ENCODE measurements around the gene ARCN1.
"Not testable (repeated sequence)": the region's sequence is repeated elsewhere in the genome, so short reads cannot be mapped to it uniquely, and the experiment has no call there.

The ARCN1 gene

DNA sequence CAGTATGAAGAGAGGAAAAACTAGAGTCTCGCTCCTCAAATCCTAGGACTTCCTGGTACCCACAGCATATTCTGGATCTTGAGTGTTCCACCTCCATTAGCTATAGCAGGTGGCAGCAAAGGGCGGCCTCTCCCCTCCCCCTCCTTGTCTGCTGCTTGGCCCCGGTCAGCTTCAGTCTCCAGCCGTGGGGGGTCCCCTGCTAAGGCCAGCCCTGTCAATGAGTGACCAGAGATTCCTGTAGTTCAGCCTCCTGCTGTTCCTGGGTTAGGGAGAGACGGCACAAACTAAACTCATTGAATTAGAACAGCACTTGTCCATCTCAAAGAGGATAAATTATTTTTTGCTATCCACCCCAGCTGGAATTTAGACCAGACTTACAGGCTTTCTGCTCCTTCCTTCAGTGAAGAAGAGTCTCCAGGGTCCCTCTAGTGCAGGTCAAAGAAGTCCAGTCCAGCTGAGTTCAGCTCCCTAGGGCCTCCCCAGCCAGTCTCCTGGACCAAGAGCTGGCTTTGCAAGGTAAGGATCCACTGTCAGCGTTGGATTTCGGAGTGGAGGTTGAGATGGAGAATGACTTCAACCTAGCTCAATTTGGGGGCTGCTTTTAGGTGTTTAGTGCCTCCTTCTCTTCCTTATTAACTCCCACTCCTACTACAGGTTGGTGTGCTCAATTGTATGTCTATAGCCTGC, 34.1 kb downstream of the ARCN1 start:
- no peak for DNase-seq (ENCODE audit: low spot score)

GRCh38 chr11:118606844-118607228, 34.6 kb downstream of the ARCN1 start:
- DNase-seq (ENCODE audit: low spot score) = no peak

DNA sequence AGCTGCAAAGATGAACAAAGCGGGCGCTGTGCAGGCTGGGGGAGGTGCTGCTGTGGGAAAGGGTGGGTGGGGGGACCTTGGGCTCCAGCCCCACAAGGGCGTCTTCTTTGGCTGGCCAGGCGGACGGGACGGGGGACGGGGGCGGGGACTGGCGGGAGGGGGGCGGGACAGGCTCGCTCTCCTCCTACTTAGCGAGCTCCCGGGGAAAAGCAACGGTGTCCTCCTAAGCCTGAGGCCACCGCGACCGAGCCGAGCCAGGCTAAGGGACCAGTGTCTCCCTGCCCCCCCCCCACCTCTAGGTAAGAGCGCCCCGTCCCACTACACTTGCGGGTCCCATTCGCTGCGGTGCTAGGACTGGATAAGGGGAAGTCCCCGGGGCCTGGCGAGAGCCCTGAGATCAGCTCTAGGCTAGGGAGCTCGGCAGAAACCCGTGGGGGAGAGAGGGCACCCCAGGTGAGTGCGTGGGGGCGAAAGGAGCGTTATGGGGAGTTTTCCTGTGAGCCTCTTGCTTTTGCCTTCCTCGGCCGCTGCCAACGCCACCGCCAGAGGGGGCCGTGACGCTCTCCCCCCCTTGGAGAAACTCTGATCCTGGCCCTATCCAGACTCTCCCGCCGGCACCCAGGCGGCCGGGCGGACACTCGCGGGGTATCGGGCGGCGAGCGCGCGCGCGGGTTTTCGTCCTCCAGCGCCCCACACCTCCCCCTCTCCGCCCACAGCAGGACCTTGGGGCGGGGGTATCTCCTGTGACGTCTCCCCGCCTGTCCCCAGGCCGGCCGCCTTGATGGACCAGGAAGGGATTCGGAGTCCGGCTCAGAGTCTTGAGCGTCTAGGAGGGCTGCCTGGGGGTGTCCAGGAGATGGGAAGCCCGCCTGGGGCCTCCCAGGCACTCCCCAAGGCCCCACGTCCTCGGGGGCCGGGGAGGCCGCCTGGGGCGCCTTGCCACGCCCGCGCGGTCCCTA, 35.5 kb downstream of the ARCN1 start, which contains the start of gene PHLDB1:
Gene PHLDB1, plus strand, starts transcription at position 215 of the 959 bp plus-strand sequence. CDS start 6,222 bp downstream, outside the sequence.
- peak; percentile 90 for DNase-seq (ENCODE audit: low spot score)

DNA sequence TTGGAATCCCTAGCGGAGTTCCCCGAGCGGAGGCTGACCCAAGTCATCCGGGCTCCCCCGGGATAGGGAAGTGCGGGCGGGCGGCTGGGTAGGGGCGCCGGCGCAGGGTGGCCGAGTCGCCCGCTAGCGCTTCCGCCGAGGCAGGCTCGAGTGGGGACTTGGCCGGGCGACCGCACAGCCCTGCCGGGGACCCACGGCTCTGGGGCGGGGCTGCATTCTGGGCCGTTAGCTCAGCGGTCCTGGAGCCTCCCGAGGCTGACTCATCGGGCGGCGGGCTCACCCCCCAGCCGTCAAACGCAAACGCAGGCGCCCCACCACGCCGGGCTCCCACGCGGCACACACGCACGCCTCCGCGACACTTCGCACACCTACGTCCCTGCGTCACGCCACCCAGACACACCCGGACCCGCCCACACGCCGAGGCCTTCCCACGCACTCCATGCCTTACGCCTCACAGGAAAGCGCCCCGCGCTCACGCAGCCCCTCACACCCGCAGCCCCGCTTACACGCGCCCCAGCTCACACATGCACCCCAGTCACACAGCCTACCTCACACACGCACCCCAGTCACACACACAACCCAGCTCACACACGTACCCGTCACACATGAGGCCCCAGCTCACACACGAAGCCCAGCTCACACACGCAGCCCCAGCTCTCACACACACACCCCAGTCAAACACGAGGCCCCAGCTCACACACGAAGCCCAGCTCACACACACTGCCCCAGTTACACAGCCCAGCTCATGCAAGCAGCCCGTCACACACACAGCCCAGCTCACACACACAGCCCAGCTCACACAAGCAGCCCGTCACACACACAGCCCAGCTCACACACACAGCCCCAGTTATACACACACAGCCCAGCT, 36.4 kb downstream of the ARCN1 start:
- peak; percentile 61 for DNase-seq (ENCODE audit: low spot score)

DNA sequence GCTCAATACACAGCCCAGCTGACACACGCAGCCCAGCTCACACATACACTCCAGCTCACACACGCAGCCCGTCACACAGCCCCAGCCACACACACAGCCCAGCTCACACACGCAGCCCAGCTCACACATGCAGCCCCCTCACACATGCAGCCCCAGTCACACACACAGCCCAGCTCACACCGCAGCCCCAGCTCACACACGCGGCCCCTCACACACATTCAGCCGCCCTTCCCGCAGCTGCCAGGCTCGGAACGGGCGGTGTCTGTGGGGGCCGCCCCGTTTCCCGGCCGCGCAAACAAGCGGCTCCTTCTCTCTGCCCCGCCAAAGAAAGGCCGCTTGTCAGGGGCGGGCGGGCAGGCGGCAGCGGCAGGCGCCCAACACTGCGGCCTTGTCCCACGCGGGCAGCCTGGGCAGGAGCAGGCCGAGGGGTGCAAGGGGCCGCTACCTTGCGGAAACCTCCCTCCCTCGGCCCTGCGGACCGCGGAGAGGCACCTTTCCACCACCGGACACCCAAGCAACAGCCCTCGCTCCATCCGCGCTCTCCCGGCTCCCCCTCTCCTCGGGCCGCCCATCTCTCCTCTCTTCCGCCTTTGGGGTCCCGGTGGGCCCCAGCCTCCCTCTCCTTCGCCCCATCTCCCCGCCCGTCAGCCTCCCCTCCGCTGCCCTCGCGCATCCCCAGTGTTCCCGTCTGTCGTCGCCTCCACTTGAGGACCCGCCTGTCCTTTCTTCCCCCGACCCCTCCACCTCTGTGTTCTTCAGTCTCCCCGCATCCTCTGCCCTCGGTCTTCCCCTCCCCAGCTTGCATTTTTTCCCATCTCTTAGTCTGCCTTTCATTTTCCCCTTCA, 37.4 kb downstream of the ARCN1 start:
- peak; percentile 87 for DNase-seq (ENCODE audit: low spot score)

GRCh38 chr11:118610225-118610772, 38.1 kb downstream of the ARCN1 start:
- no peak for DNase-seq (ENCODE audit: low spot score)

GRCh38 chr11:118610773-118611432, 38.7 kb downstream of the ARCN1 start:
- DNase-seq (ENCODE audit: low spot score) = peak; percentile 70

DNA sequence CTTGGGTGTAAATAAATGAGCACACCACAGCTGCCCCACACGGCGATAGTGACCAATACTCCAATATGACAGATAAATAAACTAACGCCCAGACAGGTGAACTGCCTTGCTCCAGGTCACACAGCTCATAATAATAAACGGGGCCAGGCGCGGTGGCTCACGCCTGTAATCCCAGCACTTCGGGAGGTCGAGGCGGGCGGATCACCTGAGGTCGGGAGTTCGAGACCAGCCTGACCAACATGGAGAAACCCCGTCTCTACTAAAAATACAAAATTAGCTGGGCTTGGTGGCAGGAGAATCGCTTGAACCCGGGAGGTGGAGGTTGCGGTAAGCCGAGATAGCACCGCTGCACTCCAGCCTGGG, 39.2 kb downstream of the ARCN1 start:
- not testable (repeated sequence) for DNase-seq (ENCODE audit: low spot score)

DNA sequence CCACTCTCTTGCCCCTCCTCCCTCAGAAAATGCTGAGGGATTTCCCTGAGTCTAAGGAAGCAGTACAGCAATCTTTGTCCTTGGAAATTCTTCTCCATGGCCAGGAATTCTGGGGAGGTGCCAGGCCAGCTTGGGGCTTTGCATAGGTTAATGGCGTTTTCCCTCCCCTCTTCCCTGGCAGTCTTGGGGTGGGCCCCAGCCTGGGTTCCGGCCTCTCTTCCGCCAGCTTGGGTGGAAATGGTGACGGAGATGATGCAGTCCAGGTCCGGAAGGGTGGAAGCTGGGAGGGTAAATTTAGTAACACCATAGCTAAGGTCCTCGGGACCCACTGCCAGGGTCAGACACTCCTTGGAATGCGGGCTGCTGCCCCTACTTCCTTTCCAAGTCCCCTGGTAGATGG, 40.2 kb downstream of the ARCN1 start:
- no peak for DNase-seq (ENCODE audit: low spot score)

DNA sequence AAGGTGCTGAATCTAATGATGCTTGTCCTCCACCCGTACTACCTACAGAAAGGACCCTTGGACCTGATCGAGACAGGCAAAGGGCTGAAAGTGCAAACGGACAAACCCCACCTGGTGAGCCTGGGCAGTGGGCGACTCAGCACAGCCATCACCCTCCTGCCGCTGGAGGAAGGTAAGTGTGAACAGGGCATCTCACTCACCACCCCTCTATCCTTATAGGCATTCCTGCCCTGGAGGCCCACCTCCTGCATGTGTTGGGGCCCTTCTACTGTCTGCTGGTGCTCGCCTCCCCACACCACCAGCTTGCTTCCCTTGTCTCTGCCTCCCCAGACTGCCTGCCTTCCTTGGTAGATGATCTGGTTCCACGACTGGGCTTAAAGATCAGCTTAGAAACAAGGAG, 42.3 kb downstream of the ARCN1 start:
- no peak for DNase-seq (ENCODE audit: low spot score)

GRCh38 chr11:118615282-118615975, 43.2 kb downstream of the ARCN1 start:
- DNase-seq (ENCODE audit: low spot score) = no peak

- DNase-seq (ENCODE audit: low spot score) = no peak
Measured at GRCh38 chr11:118615976-118616371, 43.8 kb downstream of the ARCN1 start.

DNA sequence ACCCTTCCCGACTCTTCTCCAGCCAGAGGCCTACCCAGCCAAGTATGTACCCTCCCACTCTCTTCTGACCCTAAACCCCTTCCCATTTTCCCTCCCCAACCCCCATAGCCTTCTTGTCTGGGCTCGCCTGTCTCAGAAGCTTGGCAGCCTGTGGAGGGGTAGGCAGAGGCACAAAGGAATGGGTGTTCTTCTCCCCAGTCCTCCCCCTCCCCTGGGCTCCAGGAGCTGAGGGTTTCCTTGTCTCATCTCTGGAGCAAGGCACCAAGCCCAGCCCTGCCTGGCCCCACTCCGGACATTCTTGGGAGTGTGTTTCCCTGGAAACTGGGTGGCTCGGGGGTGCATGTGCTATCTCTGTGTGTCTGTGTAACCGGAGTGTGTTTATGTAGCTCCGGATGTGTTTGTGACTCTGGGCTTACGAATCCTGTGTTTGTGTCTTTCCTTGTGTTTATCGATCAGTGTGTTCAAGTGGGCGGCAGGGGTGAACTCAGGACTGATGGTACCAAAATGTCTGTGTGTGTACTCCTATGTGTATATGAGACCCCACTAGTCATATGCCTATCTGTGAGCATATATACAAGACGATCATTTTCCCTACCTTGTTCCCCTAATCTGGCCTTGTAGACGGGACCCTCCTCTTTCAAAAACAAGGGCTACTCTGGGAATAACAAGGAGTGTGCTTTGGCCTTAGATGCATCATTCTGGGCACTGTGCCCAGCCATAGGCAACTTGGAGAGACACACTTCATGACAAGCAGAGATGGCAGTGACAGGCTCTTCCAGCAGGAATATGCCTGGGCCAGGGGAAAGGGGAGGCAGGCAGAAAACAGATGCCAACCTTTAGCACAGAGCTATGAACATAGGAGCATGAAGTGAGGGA, 46.1 kb downstream of the ARCN1 start:
- DNase-seq (ENCODE audit: low spot score) = peak; percentile 90

DNA sequence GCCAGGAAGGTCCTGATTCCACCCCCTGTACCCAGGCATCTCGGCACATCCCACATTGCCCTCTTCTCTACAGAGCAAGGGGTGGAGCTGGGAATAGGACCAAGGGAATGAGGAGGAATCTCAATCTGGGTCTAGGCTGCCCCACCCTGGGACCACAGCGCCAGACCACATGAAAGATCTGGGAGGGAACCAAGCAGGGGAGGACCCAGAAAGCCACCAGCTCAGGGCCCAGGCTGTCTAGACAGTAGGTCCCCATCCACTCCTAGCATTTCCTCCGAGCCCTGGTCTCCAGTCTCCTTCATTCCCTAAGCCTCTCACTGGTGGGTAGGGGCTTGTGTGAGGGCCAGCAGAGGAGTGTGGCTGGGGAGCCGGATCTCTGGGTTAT, 46.8 kb downstream of the ARCN1 start:
- DNase-seq (ENCODE audit: low spot score) = no peak

- peak; percentile 65 for DNase-seq (ENCODE audit: low spot score)
Measured at GRCh38 chr11:118619444-118620197, 47.4 kb downstream of the ARCN1 start.

DNA sequence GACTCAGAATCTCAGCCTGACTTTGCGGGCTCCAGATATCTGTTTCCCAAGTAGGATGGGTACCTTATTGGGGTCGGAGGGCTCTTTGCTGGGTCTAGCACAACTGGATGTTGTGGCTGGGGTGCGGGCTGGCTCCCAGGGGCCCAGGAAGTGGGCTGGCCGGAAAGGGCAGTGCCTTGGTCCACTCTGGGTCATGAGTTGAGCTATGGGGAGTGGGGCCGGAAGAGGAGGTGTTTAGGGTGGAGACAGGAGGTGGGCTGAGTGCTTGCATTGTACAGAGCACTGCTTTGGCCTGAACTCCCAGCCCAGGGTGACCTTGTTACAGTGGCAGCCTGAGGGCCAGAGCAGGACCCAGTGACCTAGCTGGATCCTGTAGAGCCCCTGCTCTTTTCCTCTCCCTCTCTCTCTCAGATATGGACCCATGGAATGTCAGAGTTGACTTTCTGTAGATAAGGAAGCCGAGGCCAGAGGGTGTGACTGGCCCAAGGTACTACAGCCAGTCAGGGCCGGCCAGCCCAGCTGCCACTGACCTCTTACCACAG, 48.4 kb downstream of the ARCN1 start:
- DNase-seq (ENCODE audit: low spot score) = no peak

DNA sequence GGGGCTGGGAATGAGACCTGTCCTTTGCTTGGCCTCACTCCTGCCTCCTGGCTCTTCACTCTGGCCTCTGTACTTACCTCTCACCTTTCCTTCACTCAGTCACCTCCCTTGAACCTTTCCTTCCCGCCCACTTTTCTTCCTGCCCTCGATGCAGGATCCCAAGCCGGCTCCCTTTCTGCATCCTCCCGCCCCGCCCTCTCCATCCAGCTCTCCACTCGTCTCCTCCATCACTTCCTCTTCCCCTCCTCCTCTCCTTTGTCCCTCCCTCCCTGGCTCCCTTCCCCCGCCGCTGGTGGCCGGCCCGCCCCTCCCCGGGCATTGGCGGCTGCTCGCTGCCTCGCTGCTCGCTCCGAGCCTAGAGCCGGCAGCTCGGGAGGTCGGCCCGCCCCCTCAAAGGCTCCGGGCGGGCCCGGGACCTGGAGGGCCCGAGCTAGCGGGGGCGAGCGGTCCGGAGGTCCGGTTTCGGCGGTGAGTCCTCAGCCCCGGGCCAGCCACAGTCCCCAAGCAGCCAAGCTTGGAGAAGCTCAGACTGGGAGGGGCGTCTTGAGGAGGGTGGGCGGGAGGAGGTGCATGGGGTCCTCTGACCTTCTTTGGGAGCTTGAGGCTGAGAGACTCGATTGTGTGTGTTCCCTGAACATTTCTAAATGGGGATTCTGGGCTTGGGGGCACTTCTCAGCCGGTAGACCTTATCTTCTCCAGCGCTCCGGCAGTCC, 49.0 kb downstream of the ARCN1 start:
- peak; percentile 93 for DNase-seq (ENCODE audit: low spot score)
